Stimulated activated CD4-positive, alpha-beta T cell treated with anti-CD3 and anti-CD28 coated beads, Interleukin-2, amount 100 ng/mL, for 48 hours (primary cell): ENCODE results near the gene GALNT7.

Source experiments
- DNase-seq, 2 donors: peaks; one replicate each; pipeline ENCODE4 v3.0.0-alpha.2; 2020

The GALNT7 gene

GRCh38 chr4:173240696-173241095, 72.1 kb downstream of the GALNT7 start:
- DNase-seq, result no peak

- DNase-seq, result no peak
Measured at GRCh38 chr4:173242466-173243250, 74.0 kb downstream of the GALNT7 start.

DNA sequence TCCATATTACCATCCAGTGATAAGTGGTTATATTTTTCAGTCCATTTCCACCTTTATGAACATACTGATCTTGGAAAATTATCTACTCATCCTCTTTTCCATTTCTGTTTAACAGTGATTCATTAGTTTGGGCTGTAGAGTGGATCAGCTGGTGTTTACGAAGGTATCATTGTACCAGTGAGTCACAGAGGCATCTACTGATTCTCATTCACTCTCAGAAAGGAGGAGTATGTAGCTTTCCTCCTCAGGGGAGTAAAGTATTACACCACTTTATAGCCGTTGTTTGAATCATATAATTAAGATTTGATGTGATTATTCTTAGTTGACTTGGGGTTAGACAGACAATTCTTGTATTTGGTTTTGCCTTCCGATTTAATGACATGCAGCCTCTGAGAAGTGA, 74.7 kb downstream of the GALNT7 start:
- DNase-seq, result no peak

- no peak for DNase-seq
Measured at GRCh38 chr4:173243917-173244658, 75.5 kb downstream of the GALNT7 start.

DNA sequence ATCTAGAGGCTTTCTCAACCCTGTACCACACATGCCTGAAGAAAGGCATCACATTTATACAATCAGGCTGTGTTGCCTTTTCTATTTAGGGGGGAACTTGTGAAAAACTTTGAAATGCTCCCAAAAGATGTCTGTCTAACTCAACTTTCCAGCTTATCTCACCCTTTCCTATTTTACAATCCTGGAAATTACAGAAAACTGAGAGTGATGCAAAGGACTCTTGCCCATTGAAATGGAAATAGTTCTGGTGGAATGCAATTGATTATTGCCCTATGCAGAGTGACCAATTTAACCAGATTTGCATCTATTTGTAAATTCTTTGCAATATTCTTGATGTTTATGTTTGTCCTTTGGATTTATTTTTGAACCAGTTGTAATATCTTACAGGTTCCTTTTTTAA, 77.3 kb downstream of the GALNT7 start:
- DNase-seq, result no peak

DNA sequence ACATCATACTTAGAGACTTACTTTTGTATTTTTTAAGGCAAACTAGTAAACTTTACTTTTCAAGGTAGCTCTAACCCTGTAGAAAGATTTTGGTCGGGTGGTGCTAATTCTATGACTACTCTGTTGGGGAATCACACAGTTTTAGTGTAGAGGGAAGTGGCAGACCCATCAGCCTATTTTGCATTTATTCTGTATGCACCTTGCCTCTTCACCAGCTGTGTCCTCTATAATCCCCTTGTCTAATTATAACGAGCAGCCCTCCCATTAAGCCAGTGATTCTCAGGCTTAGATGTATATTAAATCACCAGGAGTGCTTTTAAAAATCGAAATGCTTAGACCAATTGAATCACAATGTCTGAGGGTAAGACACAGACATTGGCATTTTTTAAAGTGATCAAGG, 78.1 kb downstream of the GALNT7 start:
- DNase-seq, result no peak

DNA sequence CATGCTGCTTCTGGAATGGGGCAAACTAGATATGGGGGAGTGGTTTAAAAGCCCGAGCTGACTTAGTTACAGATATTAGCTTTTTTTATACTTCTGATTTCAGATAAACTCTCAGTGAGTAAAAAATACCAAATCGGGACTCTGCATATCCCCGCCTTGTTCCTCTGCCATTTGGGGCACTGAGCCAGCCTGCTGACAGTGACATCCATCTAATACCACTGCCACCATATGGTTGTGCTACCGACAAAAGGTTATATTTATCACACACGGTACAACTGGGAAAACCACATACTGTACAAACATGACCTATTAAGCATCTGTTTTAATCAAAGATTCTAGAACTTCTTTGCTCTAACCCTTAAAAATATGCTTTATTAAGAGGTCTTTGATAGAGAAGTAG, 78.7 kb downstream of the GALNT7 start:
- DNase-seq, result no peak

DNA sequence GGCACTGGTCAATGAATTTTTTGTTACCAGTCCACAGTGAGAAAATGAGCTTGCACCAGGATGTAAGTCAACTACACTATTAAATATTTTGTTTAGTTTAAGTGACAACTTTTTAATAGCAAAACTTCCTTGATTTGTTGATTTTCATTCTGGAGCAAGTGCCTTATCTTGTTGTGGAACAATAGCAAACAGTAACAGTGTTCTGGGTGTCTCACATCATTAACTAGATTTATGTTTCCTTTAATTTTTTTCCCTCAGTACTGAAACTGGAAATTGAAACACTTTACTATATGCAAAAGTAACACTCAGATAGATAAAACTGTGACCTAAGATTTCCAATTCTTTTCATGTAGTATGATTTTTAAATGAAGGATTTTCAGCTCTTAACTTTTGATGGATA, 80.1 kb downstream of the GALNT7 start:
- DNase-seq, result no peak

DNA sequence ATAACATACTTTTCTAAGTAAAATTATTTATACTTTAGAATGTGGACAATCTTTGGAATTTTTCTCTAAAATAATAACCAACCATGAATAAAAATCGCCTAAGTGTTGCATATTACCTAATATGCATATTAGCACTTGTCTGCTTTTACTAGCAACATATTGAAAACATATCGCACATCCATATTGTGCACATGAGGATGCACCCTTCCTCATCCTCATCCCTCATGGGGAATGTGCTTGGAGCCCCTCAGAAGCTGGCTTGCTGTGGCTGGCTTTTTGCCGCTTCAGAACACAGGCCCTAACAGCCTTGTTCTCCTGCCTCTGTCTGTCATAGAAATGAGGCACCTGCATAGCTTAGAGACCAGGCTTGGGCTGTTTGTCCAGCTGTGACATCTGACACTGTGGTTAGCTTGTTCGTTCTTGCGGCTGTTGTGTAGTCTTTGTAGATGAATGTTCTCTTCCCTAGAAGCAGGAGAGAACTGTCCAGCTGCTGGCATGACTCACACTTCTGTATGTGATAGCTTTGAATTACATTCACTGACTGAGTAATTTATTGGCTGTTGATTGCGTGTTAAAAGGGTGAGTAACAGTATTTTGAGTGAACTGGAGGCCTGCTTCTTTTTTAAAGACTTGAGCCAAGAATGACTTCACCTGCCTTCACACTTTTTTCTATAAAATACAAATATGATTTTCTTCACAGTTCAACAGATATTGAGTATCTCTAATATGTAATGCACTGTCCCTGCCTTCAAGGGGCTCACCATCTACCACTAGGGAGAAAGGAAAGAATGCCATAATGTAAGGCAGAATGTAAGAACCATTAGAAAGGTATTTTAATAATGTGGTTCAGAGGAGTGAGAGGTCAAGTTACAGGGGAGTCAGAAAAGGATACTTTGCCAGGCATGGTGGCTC, 83.7 kb downstream of the GALNT7 start:
- no peak for DNase-seq

- DNase-seq, result no peak
Measured at GRCh38 chr4:173253561-173253960, 85.0 kb downstream of the GALNT7 start.

DNA sequence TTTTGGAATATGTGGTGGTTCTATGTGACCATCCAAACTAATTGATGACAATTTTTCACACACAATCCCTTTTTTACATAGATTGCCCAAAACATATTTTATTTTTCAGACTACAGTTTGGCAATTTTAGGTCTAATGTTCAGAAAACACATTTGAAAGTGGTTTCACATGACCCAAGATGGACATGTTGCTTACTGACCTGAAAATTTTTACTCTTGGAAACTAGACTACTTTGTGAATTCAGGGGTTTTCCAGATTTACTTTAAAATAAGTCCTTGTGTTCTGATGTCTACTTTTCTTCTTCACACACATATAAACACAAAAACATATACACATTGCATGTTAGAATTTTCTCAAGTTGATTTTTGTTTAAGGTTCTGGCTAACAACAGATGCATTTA, 86.0 kb downstream of the GALNT7 start:
- no peak for DNase-seq

DNA sequence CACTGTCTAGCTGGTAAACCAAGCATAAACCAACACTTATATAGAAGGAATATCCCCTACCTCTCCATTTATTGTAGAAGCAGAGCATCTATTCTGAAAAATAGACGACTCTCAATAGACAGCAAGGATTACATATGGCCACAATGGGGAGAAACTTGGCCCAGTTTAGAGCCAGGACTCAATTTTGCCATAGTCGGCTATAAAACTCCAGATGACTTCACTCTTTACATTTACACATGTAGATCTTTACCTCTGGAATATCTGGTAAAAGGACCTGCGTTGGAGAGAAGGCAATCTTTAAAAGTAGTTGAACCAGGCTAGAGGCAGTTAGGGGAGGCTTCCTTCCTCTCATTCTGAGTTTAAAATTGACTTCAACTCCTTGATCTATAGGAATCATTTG, 88.2 kb downstream of the GALNT7 start:
- no peak for DNase-seq

DNA sequence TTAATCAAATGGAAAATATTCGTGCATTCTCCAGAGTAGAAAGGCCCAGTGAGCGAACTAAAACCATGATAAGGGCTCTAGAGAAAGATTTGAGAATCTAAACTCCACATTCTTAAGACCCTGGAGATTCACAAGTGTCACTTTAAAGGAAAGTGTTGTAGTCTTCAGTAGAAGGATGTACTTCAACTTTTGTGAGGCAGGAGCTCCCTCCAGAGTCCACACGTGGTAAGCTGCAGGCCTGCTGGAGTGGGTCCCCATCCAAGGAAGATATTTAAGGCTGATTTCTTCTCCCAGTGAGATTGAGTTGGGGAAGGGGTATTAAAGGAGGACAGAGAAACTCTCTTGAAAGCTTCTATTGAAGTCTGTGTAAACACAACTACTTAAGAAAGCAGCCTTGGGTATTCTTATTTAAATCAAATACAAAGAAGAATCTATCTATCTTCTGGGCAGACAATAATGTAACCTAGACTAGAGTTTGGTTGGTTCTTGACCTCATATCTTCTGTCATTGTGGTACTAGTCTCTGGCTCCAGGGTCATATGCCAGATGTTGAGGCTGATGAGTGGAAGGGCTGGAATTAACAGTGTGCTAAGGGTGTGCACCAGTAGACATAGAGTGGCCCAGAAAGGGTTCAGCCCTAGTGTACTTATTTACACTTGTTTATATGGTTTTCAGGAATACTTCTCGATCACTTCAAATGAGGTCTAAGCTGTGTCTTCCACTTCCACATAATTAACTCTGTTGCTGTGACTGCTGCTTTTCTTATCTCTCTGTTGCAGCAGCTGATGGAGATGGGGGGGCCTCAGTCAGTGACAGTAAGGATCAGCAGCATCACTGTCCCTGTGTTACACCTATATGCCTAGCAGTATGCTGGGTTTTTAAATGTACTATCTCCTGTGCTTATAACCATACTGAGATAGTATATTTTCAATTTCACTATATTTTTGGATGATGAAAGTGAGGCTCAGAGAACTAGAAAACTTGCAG, 89.4 kb downstream of the GALNT7 start:
- peak; percentile 27 for DNase-seq

DNA sequence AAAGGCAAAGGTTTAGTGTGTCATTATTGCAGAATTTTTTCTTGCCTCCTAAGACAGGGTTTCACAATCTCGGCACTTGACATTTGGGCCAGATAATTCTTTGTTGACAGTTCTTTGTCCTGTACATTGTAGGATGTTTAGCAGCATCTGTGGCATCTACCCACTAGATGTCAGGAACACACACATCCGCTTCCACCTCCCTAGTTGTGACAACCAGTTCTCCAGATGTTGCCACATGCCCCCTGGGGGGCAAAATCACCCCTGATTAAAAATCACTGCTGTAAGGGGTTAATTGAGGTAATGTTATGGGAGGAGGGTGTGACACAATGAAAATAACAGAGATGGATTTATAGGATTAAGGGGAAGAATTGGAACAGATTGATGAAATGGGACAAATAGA, 90.3 kb downstream of the GALNT7 start:
- DNase-seq, result no peak

- DNase-seq, result no peak
Measured at GRCh38 chr4:173259310-173259709, 90.7 kb downstream of the GALNT7 start.

GRCh38 chr4:173261052-173261451, 92.4 kb downstream of the GALNT7 start:
- no peak for DNase-seq

GRCh38 chr4:173262375-173262774, 93.8 kb downstream of the GALNT7 start:
- no peak for DNase-seq

DNA sequence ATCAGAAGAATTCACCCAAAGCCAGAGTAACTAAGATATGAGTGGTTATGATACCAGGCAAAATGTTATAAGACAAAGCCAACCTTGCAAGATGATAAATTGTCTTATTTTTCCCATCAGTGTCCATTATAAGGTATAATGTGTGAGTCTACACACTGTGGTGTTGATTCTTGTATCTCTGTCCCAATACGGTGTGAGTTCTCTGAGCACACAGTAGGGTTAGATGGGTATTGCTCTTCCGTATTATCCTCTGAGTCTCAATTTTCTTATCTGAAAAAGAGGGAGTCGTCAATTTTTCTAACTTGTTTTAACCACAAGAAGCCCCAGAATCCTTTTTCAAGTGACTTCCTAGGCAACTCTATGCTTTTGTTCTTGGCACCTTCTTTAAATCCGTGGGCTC, 95.6 kb downstream of the GALNT7 start:
- DNase-seq, result no peak

DNA sequence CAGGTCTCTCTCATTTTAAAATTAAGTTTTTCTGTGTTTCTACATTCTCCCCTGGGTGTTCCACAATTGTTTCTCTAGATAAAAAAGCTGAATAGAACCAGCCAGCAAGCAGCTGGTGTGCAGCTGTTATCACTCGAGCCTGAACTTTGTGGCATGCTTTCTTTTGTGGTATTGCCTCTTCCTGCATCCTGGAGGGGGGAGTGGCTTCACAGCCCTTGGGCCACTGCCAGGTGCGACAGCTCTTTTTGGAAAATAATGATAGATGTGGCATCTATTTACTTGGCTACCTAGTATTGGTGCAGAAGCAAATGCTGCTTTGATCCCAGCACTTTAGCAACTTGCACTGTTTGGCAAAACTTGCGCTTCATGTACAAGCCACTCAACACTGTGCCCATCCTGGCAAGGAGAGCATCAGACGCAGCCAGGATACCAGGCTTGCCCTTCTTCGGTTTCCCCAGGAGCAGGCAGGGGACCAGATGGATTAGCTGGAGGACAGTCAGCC, 96.1 kb downstream of the GALNT7 start:
- DNase-seq, result no peak

DNA sequence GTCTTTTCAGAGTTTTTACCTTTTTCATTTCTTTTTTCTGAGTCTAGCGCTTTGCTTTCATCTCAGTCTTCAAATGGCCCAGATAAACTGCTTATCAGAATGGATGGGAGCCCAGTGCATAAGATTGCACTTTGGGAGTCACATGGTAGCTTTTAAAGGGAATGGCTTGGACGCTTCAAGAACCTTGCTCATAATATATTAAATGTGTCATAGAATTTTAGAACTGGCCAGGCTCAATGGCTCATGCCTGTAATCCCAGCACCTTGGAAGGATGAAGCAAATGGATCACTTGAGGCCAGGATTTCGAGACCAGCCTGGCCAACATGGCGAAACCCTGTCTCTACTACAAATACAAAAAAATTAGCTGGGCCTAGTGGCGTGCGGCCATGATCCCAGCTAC, 97.1 kb downstream of the GALNT7 start:
- no peak for DNase-seq

DNA sequence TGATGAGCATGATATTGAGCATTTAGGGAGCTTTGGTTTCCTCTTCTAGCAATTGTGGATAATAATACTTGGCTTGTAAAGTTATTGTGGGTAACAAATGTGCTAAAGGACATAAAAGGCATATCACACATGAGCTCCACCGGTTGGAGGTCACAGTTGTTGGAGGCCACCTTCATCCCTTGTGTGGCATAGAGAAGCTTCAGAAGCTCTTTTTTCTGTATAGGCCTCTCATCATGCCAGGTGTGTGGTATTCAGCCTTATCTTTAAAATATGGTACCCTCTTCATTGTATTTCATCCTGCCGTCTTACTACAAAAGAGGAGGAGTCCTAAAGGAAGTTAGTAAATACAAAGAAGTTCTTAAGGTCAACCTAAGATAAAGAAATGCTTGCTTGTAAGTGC, 99.1 kb downstream of the GALNT7 start:
- DNase-seq, result no peak

DNA sequence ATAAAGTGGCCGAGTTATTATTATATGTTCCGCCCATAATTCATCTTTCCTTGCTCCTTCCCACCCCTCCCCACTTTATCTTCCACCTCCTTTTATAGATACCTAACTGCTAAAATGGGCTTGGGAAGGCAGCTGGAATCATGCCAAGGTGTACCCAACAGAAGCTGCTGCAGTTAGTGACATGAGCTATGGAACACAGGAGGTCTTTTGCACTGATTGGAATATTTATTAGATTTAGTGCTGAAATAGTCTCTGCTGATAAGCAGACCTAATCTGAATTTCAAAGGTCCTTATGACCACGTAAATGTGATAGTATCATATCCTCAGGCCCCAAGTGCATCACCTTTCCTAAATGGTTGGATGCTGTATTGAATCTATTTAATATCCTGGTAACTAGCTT, 100.7 kb downstream of the GALNT7 start:
- no peak for DNase-seq
